ENCODE data around the gene EBP.

Gene EBP

DNA sequence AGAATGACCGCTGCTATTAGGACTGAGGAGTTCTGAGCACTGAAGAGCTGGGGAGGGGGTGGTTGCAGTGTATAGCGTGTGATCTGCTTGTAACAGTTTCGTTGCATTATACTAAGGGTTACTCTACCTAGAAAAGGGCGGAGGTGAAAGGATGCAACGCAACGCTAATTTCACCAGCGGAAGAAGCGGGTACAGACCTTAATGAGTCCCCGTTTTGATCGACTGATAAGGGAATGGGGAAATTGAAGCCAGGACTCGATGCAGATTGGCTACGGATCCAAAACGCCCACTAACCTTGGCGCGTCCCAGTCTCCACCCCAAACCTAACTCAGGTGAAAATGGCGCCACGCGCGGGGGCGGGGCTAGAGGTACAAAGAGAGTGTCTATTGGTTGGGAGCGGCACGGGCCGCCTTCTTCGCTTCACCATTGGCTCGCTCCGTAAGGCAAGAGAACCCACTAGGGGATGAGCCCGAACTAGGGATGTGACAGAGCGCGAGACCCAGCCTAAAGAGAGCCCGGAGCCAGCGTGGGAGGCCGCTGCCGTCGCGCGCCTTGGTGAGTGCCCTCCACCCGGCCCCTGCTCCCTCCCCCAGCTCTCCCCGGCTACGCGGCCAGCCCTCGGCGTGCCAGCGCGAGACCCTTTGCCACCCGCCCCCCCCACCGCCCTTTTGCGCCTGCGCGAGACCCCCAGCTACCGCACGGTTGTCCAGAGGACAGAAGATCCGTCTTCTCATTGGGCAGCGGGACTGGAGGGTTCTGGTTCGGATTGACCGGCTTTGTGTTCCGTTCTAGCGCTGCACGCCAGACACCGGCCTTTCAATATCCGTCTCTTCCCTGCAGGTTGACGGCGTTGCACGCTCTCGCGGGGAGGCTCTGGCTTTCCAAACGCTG lies at the start of gene EBP:
TSS of gene EBP (plus strand) at position 456 of the 891 bp plus-strand sequence. CDS start 1,964 bp downstream, outside the sequence.
- DNase-seq (ENCODE audit: low read depth) = peak; percentile 73

DNA sequence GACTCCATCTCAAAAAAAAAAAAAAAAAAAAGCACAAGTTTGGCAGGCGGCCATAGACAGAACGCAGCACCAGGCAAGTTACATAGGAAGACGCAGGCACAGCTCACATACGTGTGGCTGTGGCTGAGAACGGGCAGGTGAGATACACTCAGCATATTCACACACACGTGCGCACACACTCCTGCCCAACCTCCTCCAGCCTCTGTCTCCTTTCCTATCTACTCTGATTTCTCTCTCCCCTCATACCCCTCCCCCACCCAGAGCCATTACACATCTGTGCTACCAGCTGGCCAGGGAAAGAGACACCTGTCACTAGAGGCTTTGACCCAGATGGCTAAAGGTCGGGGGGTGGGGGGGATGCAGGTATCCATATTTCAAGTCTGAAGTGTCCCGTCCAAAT lies 49.4 kb upstream of the EBP start:
- DNase-seq (ENCODE audit: low read depth) = no peak

DNA sequence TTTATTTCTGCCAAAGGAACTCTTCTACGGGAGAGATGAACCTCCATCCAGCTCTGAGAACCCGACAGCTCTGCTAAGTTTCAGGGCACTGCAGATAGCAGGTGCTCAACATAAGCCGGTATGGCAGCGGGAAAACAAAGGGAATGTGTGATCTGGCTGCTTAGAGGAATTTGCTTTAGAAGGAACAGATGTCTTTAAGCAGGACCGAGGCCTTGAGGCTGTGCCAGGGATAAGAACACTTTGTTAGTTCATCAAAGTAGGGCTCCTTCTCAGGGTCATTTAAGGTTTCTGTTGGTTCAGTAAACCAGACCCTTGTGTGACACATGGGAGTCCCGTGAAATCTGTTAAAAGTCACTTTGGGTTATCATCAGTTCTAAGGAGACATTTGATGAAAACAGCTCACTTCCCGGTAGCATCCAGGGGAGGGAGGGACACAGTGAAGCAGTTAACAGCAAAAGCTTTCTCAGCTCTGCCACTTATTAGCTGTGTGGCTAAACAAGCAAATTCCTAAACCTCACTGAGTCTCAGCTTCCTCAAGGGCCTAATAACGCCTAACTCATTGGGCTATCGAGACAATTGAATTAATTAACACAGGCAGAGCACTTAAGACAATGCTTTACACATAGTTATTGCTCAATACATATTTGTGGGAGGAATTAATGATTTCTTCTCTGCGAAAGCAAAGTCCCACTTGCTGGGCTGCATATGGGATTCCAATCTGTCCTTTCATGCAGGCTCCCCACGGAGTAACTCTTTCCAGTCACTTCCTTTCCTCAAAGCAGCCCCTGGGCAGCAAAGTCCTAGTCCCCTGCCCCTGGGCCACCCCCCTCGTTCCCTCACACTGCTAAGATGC lies 48.5 kb upstream of the EBP start:
- DNase-seq (ENCODE audit: low read depth) = no peak

DNA sequence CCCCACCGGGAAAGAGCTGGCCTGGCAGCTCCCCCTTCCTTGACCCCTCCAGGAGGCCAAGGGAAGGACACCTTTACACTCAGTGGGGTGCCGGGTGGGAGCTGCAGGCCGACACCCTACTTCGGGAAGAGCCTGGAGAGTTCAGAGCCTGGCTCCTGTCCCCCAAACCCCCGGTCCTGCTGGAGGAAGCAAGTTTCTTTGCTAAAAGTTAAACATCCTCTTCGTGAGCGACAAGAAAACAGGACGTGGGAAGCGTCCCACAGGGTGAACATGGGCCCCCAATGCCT lies 48.0 kb upstream of the EBP start:
- no peak for DNase-seq (ENCODE audit: low read depth)

DNA sequence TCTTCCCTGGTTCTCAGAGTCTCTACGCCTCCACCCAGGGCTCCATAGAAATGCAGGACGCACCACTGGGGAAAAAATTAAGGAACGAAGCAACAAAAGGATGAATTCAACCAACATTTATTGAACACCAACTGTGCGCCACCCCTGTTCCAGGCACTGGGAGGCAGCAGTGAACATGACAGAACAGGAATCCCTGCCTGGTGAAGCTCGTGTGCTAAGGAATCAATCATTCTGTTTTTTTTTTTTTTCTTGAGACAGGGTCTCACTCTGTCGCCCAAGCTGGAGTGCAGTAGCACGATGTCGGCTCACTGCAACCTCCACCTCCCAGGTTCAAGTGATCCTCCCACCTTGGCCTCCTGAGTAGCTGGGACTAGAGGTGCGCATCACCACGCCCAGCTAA lies 47.5 kb upstream of the EBP start:
- DNase-seq (ENCODE audit: low read depth) = no peak

DNA sequence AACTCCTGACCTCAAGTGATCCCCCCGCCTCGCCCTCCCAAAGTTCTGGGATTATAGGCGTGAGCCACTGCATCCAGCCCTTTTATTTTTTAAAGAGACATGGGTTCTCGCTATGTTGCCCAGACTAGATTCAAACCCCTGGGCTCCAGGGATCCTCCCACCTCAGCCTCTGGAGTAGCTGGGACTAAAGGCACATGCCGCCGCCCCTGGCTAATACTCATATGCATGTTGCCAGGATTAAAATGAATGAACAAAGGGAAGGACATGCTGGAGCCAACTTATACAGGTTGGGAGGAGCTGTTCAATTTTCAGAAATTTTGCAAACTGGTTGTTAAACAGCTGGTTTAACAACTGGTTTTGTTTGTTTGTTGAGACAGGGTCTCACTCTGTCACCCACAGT lies 47.0 kb upstream of the EBP start:
- no peak for DNase-seq (ENCODE audit: low read depth)

DNA sequence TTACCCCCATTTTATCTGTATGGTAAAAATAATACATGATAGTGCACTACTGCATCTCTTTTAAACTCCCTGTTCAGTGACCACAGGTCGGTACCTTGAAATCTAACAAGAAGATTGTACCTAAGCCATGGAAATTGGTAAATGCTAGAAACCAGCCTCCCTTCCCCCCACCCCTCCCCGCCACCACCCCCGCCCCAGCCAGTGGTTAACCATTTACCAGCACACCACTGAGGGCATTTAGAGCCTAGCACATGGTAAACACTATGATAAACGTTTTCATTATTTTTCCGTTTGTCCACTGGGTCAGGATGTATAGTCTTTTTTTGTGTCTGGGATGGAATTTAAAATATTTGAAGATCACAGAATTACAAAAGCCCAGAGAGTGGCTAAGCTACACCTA lies 46.3 kb upstream of the EBP start:
- DNase-seq (ENCODE audit: low read depth) = no peak

DNA sequence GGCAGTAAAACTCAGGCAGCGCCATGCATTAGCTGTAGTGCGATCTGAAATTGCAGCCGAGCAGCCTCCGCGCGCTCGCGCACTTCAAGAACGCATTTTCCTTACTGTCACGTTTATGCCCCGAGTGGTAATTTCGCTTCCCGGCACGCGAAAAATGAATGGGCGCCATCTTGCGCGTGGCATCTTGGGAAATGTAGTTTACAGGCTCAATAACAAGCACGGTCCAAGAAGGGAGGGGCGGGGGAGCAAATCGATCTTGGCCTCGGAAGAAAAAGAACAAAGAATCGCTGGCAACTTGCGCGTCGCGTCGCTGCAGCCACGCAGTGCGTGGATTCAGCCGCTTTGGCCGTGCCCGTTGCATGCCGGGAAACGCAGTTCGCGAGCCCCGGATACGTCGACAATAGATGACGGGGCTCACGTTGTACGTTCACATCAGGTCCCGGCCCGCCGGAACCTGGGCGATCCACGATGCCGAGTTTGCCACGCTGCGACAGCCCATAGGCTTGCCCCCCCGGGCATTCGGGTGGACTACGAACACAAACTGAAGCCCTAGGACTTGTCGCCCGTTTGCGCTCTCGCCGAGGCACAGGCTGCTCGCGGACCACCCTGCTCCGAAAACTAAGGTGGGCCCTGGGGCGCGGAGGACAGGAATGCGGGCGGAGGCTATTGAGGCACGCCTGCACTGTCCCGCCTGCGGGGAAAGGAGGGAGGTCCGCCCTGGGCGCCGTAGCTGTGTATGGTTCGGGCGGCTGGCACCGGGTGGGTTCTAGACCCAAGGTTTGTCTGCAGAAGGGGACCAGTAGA lies 45.6 kb upstream of the EBP start, which contains the start of gene FTSJ1:
TSS of gene FTSJ1 (plus strand) at position 426 of the 804 bp plus-strand sequence. CDS start 1,849 bp downstream, outside the sequence.
- peak; percentile 65 for DNase-seq (ENCODE audit: low read depth)

DNA sequence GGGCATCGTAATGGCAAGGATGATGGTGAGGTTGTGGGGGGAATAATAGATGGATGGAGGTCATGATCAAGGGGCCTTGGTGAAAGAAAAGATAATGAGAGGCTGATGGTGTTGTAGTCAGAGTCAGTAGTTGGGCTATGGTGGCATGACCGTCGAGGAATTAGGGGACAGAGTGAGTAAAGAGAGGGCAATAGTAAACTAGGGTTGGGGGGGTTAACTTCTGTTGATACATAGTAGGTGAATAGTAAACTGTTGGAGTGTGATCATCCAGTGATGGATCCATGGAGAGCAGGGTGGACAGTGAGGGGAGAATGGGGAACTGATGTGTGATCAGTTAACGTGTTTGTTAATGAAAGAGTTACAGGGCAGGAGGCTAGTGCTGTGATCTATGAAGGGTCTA lies 44.7 kb upstream of the EBP start:
- DNase-seq (ENCODE audit: low read depth) = no peak

DNA sequence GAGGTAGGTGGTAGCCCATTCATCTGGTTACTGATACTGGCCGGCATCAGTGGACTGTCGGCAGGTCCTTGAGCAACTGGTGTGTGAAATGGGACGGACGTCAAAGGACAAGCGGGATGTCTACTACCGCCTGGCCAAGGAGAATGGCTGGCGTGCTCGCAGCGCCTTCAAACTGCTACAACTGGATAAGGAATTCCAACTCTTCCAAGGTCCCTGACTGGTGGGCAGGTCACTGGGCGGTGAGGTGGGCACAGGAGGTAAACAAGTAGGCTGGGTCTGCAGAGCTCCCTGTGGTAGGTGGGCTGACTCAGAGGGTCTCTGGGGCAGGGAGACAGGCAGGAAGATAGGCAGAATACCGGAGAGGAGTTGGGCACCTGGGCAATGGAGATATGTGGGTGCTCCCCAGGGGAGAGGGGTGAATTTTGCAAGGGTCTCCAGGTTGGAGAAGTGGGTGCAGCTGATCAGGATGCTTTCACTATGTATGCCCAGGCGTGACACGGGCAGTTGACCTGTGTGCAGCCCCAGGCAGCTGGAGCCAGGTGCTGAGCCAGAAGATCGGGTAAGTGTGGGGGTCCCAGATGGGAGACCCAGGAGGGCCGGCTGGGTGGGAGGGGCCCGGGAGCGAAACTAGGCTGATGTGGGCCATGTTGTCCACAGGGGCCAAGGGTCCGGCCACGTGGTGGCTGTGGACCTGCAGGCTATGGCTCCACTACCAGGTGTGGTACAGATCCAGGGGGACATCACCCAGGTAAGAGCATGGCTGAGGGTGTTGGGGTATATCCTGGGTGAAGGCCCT lies 43.5 kb upstream of the EBP start:
- DNase-seq (ENCODE audit: low read depth) = no peak

DNA sequence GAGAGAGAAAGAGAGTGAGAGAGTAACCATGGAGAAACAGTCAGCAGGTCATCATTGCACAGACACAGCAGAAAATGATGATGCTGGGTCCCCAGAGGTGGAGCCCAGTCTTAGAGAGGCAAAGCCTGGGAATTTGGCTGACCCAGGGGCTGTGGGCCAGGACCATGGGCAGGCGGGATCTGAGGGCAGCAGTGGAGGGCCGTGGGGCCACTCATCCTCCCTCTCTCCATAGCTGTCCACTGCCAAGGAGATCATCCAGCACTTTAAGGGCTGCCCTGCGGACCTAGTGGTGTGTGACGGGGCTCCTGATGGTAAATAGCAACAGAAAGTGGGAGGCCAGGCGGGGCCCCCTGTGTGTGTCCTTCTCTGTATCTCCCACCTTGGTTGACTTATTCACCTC lies 42.8 kb upstream of the EBP start:
- DNase-seq (ENCODE audit: low read depth) = no peak

DNA sequence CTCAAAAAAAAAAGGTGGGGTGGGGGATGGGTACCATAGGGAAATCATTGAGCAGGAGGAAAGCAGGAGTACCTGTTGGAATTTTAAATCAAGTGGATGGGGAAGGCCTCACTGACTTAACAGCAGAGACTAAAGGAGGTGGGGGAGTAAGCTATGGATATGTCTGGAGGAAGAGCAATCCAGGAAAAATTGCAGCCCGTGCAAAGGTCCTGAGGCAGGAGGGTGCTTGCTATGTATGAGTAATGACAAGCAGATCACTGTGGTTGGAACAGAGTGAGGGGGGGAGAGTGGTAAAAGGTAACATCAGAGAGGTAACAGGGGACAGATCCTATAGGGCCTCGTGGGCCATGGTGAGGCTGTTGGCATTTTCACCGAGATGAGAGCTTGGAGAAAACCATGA lies 41.5 kb upstream of the EBP start:
- no peak for DNase-seq (ENCODE audit: low read depth)

DNA sequence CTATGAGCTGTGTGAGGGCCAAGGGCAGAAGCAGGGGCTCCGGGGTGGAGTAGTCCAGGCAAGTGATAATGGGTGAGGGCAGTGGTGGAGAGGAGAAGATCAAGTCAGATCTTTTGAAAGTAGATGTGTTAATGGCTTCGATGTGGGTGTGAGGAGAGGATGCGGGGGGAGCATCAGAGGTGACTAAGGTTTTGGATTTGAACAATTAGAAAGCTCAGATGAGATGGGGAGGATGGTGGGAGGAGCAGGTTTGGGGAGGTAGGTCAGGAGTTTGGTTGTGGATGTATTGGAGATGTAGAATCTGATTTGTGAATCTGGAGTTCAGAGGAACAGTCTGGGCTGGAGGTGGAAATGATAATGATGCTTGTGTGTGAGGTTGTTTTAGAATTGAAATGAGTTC lies 41.0 kb upstream of the EBP start:
- DNase-seq (ENCODE audit: low read depth) = no peak

DNA sequence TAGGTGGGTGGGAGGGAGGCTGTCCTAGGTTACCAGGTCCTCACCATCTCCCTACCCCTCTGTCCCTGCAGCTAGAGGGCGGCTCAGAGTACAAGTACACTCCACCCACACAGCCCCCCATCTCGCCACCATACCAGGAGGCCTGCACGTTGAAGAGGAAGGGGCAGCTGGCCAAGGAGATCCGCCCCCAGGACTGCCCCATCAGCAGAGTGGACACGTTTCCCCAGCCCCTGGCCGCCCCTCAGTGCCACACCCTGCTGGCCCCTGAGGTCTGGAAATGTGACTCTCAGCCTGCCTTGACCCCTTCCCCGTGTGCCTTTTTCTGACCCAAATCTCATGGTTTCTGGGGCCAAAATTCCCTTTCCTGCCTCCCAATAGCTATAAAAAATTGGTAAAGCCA lies 39.1 kb upstream of the EBP start:
- DNase-seq (ENCODE audit: low read depth) = no peak

DNA sequence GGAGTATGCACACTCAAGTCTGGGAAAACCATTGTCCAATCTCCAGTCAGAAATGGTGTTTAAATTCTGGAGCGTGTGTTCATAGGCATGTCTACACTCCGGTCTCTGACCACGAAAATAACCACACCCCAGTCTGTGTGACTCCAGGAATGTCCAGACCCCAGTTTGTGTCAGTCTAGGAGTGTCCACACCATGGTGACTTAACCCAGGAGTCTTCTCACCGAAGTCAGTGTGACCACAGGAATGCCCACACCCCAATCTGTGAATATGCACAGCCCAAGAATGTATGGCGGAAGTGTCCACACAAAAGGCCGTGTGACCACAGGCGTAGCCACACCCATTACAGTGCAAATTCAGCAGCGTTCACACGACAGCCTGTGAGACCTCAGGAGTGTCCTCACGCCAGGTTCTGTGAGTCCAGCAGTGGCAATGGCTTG lies 34.2 kb upstream of the EBP start:
- no peak for DNase-seq (ENCODE audit: low read depth)

DNA sequence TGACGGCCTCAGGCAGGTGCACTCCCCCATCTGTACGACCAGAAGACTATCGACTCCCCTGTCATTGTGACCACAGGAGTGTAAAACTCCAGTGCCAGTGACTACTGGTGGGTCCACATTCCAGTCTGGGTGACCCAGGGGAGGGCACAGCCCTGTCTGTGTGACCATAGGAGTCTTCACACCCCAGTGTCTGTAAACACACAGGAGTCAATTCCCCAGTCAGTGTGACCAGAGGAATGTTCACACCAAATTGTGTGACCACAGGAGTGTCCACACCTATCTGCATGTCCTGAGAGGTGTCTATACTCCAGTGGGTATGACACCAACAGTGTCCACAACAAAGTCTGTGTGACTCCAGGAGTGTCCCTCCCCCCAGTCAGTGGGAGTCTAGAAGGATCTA lies 33.6 kb upstream of the EBP start:
- DNase-seq (ENCODE audit: low read depth) = no peak

DNA sequence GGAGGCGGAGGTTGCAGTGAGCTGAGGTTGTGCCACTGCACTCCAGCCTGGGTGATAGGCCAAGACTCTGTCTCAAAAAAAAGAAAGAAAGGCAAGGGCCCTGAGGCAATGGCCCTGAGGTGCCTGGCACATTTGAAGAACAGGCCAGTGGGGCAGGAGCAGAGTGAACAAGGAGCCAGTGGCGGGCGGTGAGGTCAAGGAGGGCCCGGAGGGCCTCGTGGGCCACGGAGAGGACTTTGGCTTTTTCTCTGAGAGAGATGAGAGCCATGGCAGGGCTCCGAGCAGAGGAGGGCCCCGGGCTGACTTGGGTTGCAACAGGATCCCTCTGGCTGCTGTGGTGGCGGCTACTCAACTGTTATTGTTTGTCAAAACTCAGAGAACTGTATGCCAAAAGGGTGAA lies 32.3 kb upstream of the EBP start:
- no peak for DNase-seq (ENCODE audit: low read depth)

DNA sequence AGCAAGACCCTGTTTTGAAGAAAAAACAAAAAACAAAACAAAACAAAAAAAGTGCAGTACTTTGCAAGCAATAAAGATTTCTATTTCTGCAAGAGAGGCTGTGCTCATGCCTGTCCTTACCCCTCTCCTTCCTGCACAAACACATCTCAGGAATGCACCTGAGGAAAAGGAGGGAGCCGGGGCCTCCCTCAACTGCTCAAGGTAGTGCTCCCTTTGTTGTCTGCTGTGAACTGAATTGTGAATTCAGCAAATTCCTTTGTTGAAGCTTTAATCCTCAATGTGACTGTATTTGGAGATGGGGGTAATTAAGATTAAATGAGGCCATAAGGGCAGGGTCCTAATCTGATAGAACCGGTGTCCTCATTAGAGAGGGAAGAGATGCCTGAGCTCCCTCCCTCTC lies 31.7 kb upstream of the EBP start:
- no peak for DNase-seq (ENCODE audit: low read depth)

DNA sequence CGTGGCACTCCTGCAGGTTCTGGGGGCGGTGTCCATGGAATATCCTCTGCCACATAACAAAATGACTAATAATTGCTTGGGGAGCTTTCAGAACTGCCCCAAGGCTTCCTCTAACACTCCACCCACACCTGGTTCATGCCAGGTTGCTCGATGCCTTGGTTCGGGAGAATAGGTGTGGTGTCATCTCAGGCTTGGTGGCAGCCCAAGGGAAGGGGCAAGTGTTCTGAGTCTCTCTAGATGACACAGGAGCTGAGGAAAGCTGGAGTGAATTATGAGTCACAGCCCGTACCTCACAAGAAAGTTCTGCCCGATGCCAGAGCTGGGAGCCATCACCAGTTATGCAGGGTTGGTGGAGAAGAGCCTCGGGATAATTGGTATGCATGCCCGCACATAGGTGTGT lies 30.9 kb upstream of the EBP start:
- no peak for DNase-seq (ENCODE audit: low read depth)

DNA sequence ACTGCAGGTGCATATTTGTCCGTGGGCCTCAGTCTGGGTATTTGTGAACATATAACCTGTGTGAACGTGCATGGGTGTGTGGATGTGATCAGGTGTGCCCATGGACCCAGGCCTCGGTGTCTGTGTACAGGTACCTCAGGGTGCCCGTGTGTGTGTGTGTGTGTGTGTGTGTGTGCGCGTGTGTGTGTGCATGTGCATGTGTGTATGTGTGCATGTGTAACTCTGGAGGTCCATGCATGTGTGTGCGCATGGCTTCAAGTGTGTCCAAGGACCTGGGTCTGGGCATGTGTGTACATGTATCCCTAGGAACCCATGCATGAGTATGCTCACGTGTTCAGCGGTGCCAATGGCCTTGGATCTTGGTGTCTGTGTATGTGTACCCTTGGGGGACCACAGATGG lies 29.8 kb upstream of the EBP start:
- DNase-seq (ENCODE audit: low read depth) = no peak

DNA sequence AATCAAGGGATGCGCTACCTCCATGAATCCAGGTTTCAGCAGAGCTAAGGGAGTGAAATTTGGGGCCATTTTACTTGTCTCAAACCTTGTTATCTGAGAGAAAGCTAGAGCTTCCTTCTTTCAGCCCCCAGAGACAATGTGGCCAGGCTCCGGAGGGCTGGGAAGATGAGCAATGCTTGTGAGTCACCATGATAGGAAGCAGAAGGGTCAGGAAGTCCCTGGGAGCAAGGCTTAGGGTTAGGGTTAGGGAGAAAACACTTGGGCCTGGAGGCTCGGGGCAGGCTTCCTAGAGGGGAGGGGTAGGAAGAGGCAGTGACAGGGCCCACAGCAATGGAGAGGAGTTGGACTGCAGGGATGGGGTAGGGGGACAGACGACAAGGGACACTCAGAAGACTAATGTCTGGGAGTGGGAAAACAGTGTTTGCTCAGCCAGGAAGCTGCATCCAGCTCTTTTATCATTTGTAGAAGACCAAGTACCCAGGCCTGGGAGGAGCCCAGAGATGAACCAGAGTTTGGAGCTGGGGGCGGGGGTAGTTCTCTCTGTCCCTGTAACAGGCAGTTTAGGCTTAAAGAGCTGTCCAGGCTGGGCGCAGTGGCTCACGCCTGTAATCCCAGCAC lies 29.2 kb upstream of the EBP start:
- DNase-seq (ENCODE audit: low read depth) = no peak
